Skeletal muscle cell (primary cell): ENCODE data around the gene B4GALT1.

Experiments used
- DNase-seq: peaks from one replicate; pipeline ENCODE4 v3.0.0-alpha.2; 2010; ENCODE audit warnings: low read depth
- H3K4me3 ChIP-seq: 2 replicates; pipeline ENCODE4 v1.5.1; 2011; ENCODE audit warnings: low read depth, mild to moderate bottlenecking, control low read depth, low read length, moderate library complexity

The B4GALT1 gene, protein sequence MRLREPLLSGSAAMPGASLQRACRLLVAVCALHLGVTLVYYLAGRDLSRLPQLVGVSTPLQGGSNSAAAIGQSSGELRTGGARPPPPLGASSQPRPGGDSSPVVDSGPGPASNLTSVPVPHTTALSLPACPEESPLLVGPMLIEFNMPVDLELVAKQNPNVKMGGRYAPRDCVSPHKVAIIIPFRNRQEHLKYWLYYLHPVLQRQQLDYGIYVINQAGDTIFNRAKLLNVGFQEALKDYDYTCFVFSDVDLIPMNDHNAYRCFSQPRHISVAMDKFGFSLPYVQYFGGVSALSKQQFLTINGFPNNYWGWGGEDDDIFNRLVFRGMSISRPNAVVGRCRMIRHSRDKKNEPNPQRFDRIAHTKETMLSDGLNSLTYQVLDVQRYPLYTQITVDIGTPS

GRCh38 chr9:33167084-33167971, at the start of gene B4GALT1:
TSS of gene B4GALT1 (minus strand) at chr9:33167336. CDS start at chr9:33167169, 167 bp downstream.
- peak within 1 kb of the TSS; percentile 98 for H3K4me3 ChIP-seq
- DNase-seq, result peak; percentile 86

- no peak for DNase-seq
- no peak overlapping the region for H3K4me3 ChIP-seq
These were observed 44.7 kb upstream of the B4GALT1 start for GRCh38 chr9:33211695-33212393.

GRCh38 chr9:33210006-33210715, 43.0 kb upstream of the B4GALT1 start:
- DNase-seq, result no peak
- H3K4me3 ChIP-seq, result no peak overlapping the region

- H3K4me3 ChIP-seq, result no peak overlapping the region
- DNase-seq, result no peak
These were observed 42.3 kb upstream of the B4GALT1 start for GRCh38 chr9:33209394-33209793.

- DNase-seq, result peak; percentile 81
- no peak overlapping the region for H3K4me3 ChIP-seq
These were observed 35.5 kb upstream of the B4GALT1 start for GRCh38 chr9:33202552-33203201.

DNA sequence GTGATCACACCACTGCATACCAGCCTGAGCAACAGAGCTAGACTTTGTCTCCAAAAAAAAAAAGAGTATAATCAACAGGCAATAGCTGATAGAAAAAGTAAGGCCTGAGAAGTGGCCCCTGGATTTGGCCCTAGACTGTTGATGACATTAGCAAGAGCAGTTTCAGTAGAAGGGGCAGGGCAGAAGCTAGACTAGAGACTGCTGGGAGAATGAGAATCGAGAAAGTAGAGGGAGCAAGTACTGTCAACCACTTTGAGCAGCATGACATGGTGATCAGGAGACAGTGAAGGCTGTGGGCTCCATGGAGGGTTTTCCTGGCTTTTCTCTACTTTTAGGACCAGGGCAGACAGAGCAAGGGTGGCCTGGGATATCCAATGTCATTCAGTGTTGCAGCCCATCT, 34.9 kb upstream of the B4GALT1 start:
- H3K4me3 ChIP-seq, result no peak overlapping the region
- no peak for DNase-seq

- no peak for DNase-seq
- no peak overlapping the region for H3K4me3 ChIP-seq
These were observed 31.0 kb upstream of the B4GALT1 start for GRCh38 chr9:33198165-33198564.

GRCh38 chr9:33197279-33198152, 30.4 kb upstream of the B4GALT1 start:
- no peak overlapping the region for H3K4me3 ChIP-seq
- no peak for DNase-seq

DNA sequence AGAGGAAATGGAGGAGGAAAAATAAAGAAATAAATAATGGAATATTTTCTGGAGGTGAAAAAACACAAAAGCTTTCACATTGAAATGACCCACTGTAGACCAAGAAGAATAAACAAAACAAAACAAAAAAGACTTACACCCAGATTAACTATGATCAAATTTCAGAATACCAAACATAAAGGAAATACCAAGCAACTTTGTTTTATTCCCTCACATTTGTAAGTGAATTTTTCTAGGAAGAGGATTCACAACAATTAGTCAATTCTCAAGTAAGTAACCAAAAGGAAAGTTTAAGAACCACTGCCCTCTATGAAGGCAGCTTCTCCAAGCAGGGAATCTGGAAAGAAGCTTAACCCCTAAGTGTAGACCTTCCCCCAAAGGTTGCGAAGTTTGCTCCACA, 29.6 kb upstream of the B4GALT1 start:
- no peak for DNase-seq
- H3K4me3 ChIP-seq, result no peak overlapping the region

- H3K4me3 ChIP-seq, result no peak overlapping the region
- no peak for DNase-seq
These were observed 26.7 kb upstream of the B4GALT1 start for GRCh38 chr9:33193818-33194217.

GRCh38 chr9:33192493-33193255, 25.5 kb upstream of the B4GALT1 start:
- no peak overlapping the region for H3K4me3 ChIP-seq
- DNase-seq, result no peak

GRCh38 chr9:33190021-33190705, 23.0 kb upstream of the B4GALT1 start:
- H3K4me3 ChIP-seq, result no peak overlapping the region
- no peak for DNase-seq

- H3K4me3 ChIP-seq, result no peak overlapping the region
- peak; percentile 56 for DNase-seq
These were observed 22.2 kb upstream of the B4GALT1 start for GRCh38 chr9:33189331-33189791.

GRCh38 chr9:33188711-33189110, 21.6 kb upstream of the B4GALT1 start:
- no peak overlapping the region for H3K4me3 ChIP-seq
- DNase-seq, result no peak

DNA sequence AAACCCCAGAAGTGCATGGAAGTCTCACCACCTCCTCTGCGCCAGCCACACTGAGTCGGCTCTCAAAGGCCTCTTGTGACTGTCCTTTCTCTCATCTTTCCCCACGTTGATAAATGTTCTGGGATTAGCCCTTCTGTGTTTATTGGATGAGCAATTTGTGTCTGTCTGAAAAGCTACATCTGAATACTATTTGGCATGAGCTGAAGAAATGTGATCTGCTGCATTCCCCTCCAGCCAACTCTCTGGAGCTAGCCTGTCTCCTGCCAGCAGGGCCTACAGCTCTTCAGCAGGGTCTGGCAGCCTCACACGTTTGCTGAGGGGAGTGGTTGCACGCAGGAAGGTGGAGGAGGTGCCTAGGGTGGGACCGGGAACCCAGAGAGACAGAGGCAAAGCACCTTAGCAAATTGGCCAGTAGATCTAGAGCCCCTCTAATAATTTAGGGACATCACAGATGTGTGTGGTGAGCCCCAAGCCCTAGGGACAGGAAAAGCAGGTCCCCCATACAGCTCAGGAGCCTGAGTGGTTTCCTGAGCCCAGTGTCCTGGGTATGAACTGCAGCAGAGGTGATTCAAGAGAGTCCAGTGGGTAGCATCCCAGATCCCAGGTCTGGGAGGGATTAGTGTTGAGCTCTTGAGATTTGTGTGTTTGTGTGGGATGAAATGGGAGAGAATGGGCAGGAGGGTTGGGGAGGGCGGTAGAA, 20.5 kb upstream of the B4GALT1 start:
- DNase-seq, result peak; percentile 73
- H3K4me3 ChIP-seq, result no peak overlapping the region
